ENCODE results near the gene FRMD4A.

DNA sequence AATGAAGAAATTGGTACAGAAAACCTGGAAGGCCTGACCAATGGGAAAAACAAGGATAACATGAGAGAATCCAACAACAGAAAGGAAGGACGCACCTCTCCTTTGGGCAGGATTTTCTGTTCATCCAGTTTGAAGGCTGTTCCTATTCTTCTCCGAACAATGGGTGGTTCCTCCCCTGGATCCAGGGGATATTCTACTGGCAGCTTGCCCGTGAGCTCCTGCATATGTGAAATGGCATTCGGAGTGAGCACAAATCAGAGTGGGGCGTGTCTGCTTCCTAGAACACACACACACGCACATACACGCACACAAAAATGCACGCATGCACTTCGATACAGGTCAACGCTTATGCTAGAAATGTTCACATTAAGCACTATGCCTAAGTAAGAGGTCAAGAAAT lies 660.4 kb downstream of the FRMD4A start:
- TF ChIP-seq, protein P1, sequence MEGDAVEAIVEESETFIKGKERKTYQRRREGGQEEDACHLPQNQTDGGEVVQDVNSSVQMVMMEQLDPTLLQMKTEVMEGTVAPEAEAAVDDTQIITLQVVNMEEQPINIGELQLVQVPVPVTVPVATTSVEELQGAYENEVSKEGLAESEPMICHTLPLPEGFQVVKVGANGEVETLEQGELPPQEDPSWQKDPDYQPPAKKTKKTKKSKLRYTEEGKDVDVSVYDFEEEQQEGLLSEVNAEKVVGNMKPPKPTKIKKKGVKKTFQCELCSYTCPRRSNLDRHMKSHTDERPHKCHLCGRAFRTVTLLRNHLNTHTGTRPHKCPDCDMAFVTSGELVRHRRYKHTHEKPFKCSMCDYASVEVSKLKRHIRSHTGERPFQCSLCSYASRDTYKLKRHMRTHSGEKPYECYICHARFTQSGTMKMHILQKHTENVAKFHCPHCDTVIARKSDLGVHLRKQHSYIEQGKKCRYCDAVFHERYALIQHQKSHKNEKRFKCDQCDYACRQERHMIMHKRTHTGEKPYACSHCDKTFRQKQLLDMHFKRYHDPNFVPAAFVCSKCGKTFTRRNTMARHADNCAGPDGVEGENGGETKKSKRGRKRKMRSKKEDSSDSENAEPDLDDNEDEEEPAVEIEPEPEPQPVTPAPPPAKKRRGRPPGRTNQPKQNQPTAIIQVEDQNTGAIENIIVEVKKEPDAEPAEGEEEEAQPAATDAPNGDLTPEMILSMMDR (conservative IDR thresholded peaks at IDR 0.05) = no peak
- no peak for TF ChIP-seq EZH2 (IDR thresholded peaks at IDR 0.05; ENCODE audit: low read depth)
